HEK293 (cell line): ENCODE measurements around the gene NCKAP1.

Source experiments
- CTCF ChIA-PET: fragments of 350-600 bp; formaldehyde crosslinking; extraction: SDS; loops from one replicate; lab custom pipeline; 2021; ENCODE audit warnings: antibody characterized with exemption; lab: Yijun Ruan, JAX
- POLR2A ChIA-PET: fragments of 300-600 bp; formaldehyde crosslinking; extraction: SDS; loops from one replicate; lab custom pipeline; 2020; ENCODE audit warnings: antibody characterized with exemption, inconsistent platforms; lab: Yijun Ruan, JAX
- H3K27ac ChIP-seq: fragments of 200-500 bp; sonication (Bioruptor generic); 2 replicates; pipeline ENCODE4 v1.5.1; 2014; ENCODE audit warnings: low read depth, low read length, control low read depth, inconsistent platforms; ENCODE audit errors: extremely low read depth
- H3K36me3 ChIP-seq, 2 experiments: fragments of 200-500 bp in 1 of 2; sonication (Bioruptor generic) in 1 of 2; 1 replicate in 1 of 2; 2 replicates in 1 of 2; pipeline ENCODE4 v1.5.1; 2014 to 2017; ENCODE audit warnings: inconsistent platforms in 2 of 2, low read length in 2 of 2; ENCODE audit not compliant: control insufficient read depth in 2 of 2, insufficient read depth in 1 of 2
- H3K4me1 ChIP-seq: fragments of 200-500 bp; sonication (Bioruptor generic); 2 replicates; pipeline ENCODE4 v1.5.1; 2014; ENCODE audit warnings: mild to moderate bottlenecking, low read length, inconsistent platforms; ENCODE audit not compliant: control insufficient read depth, insufficient read depth
- H3K4me3 ChIP-seq: 2 replicates; pipeline ENCODE4 v1.5.1; 2011; ENCODE audit warnings: low read depth, mild to moderate bottlenecking, control low read depth, low read length, moderate library complexity
- H3K9me3 ChIP-seq: fragments of 200-500 bp; sonication (Bioruptor generic); 2 replicates; pipeline ENCODE4 v1.5.1; 2014; ENCODE audit warnings: low read depth, low read length, inconsistent platforms; ENCODE audit not compliant: control insufficient read depth, insufficient read depth
- IKZF3 ChIP-seq: fragments of 450-650 bp; IDR thresholded peaks from 2 replicates; pipeline ENCODE4 v1.5.0; 2018; ENCODE audit warnings: missing biosample characterization, mild to moderate bottlenecking, missing genetic modification characterization, moderate library complexity
- KLF10 ChIP-seq: fragments of 450-650 bp; IDR thresholded peaks from 2 replicates; pipeline ENCODE4 v1.5.1; 2018; ENCODE audit warnings: missing biosample characterization, mild to moderate bottlenecking, missing genetic modification characterization
- REST ChIP-seq: fragments of 450-650 bp; formaldehyde crosslinking; IDR thresholded peaks from 2 replicates; pipeline ENCODE4 v1.5.1; 2016; ENCODE audit warnings: missing biosample characterization, missing genetic modification characterization
- SP2 ChIP-seq: fragments of 450-650 bp; formaldehyde crosslinking; IDR thresholded peaks from 2 replicates; pipeline ENCODE4 v1.5.1; 2016; ENCODE audit warnings: missing biosample characterization, missing genetic modification characterization
- SP7 ChIP-seq: fragments of 450-650 bp; formaldehyde crosslinking; IDR thresholded peaks from 2 replicates; pipeline ENCODE4 v1.5.1; 2016; ENCODE audit warnings: missing biosample characterization, missing genetic modification characterization
- TRIM28 ChIP-seq: IDR thresholded peaks from 2 replicates; pipeline ENCODE4 v1.6.1; 2011; ENCODE audit warnings: low read length, control low read depth, borderline replicate concordance
- YY2 ChIP-seq: fragments of 450-650 bp; formaldehyde crosslinking; IDR thresholded peaks from 2 replicates; pipeline ENCODE4 v1.5.1; 2016; ENCODE audit warnings: missing biosample characterization, missing genetic modification characterization
- ZBTB17 ChIP-seq: fragments of 450-650 bp; formaldehyde crosslinking; IDR thresholded peaks from 2 replicates; pipeline ENCODE4 v1.5.1; 2016; ENCODE audit warnings: missing biosample characterization, missing genetic modification characterization
- ZBTB8A ChIP-seq: fragments of 450-650 bp; formaldehyde crosslinking; IDR thresholded peaks from 2 replicates; pipeline ENCODE4 v1.5.1; 2016; ENCODE audit warnings: missing biosample characterization, missing genetic modification characterization
- ZEB2 ChIP-seq: fragments of 450-650 bp; formaldehyde crosslinking; IDR thresholded peaks from 2 replicates; pipeline ENCODE4 v1.5.1; 2016; ENCODE audit warnings: missing biosample characterization, missing genetic modification characterization
- ZFP37 ChIP-seq: fragments of 450-650 bp; formaldehyde crosslinking; IDR thresholded peaks from 2 replicates; pipeline ENCODE4 v1.5.1; 2016; ENCODE audit warnings: missing biosample characterization, missing genetic modification characterization
- ZNF175 ChIP-seq: fragments of 450-650 bp; formaldehyde crosslinking; IDR thresholded peaks from 2 replicates; pipeline ENCODE4 v1.5.1; 2016; ENCODE audit warnings: missing biosample characterization, missing genetic modification characterization
- ZNF2 ChIP-seq: fragments of 450-650 bp; formaldehyde crosslinking; IDR thresholded peaks from 2 replicates; pipeline ENCODE4 v1.5.1; 2016; ENCODE audit warnings: missing biosample characterization, missing genetic modification characterization
- ZNF202 ChIP-seq: fragments of 450-650 bp; formaldehyde crosslinking; IDR thresholded peaks from 2 replicates; pipeline ENCODE4 v1.5.1; 2016; ENCODE audit warnings: missing biosample characterization, missing genetic modification characterization, borderline replicate concordance
- ZNF211 ChIP-seq: fragments of 450-650 bp; formaldehyde crosslinking; IDR thresholded peaks from 2 replicates; pipeline ENCODE4 v1.5.1; 2016; ENCODE audit warnings: low read depth, missing biosample characterization, missing genetic modification characterization
- ZNF214 ChIP-seq: fragments of 450-650 bp; formaldehyde crosslinking; IDR thresholded peaks from 2 replicates; pipeline ENCODE4 v1.5.1; 2017; ENCODE audit warnings: missing biosample characterization, mild to moderate bottlenecking, missing genetic modification characterization, borderline replicate concordance
- ZNF24 ChIP-seq: fragments of 450-650 bp; formaldehyde crosslinking; IDR thresholded peaks from 2 replicates; pipeline ENCODE4 v1.5.1; 2016; ENCODE audit warnings: missing biosample characterization, missing genetic modification characterization
- ZNF335 ChIP-seq: fragments of 450-650 bp; formaldehyde crosslinking; conservative IDR thresholded peaks from 2 replicates; pipeline ENCODE4 v1.5.1; 2016; ENCODE audit warnings: missing biosample characterization, missing genetic modification characterization
- ZNF366 ChIP-seq: fragments of 450-650 bp; formaldehyde crosslinking; conservative IDR thresholded peaks from 2 replicates; pipeline ENCODE4 v1.5.1; 2016; ENCODE audit warnings: missing biosample characterization, missing genetic modification characterization
- ZNF394 ChIP-seq: fragments of 450-650 bp; formaldehyde crosslinking; IDR thresholded peaks from 2 replicates; pipeline ENCODE4 v1.5.1; 2016; ENCODE audit warnings: missing biosample characterization, missing genetic modification characterization, mild to moderate bottlenecking, moderate library complexity, borderline replicate concordance
- ZNF426 ChIP-seq: fragments of 450-650 bp; formaldehyde crosslinking; IDR thresholded peaks from 2 replicates; pipeline ENCODE4 v1.5.1; 2017; ENCODE audit warnings: missing biosample characterization, missing genetic modification characterization, mild to moderate bottlenecking, inconsistent platforms, moderate library complexity
- ZNF433 ChIP-seq: fragments of 450-650 bp; formaldehyde crosslinking; IDR thresholded peaks from 2 replicates; pipeline ENCODE4 v1.5.1; 2016; ENCODE audit warnings: missing biosample characterization, missing genetic modification characterization, low read depth
- ZNF501 ChIP-seq: fragments of 450-650 bp; formaldehyde crosslinking; IDR thresholded peaks from 2 replicates; pipeline ENCODE4 v1.5.1; 2016; ENCODE audit warnings: missing biosample characterization, missing genetic modification characterization
- ZNF558 ChIP-seq: fragments of 450-650 bp; formaldehyde crosslinking; IDR thresholded peaks from 2 replicates; pipeline ENCODE4 v1.5.1; 2016; ENCODE audit warnings: missing biosample characterization, missing genetic modification characterization
- ZNF561 ChIP-seq: fragments of 450-650 bp; IDR thresholded peaks from 2 replicates; pipeline ENCODE4 v1.5.1; 2018; ENCODE audit warnings: missing biosample characterization, missing genetic modification characterization, borderline replicate concordance
- ZNF600 ChIP-seq: fragments of 450-650 bp; formaldehyde crosslinking; IDR thresholded peaks from 2 replicates; pipeline ENCODE4 v1.5.1; 2016; ENCODE audit warnings: missing biosample characterization, missing genetic modification characterization
- ZNF624 ChIP-seq: fragments of 450-650 bp; formaldehyde crosslinking; IDR thresholded peaks from 2 replicates; pipeline ENCODE4 v1.5.1; 2017; ENCODE audit warnings: missing biosample characterization, missing genetic modification characterization
- ZNF629 ChIP-seq: fragments of 450-650 bp; formaldehyde crosslinking; IDR thresholded peaks from 2 replicates; pipeline ENCODE4 v1.5.1; 2017; ENCODE audit warnings: missing biosample characterization, missing genetic modification characterization
- ZNF76 ChIP-seq: fragments of 450-650 bp; formaldehyde crosslinking; IDR thresholded peaks from 2 replicates; pipeline ENCODE4; 2016; ENCODE audit warnings: low read depth, missing biosample characterization, missing genetic modification characterization, borderline replicate concordance
- ZNF830 ChIP-seq: fragments of 450-650 bp; IDR thresholded peaks from 2 replicates; pipeline ENCODE4 v1.5.0; 2018; ENCODE audit warnings: missing biosample characterization, missing genetic modification characterization, low read depth, mild to moderate bottlenecking, moderate library complexity
- ZNF843 ChIP-seq: fragments of 450-650 bp; formaldehyde crosslinking; IDR thresholded peaks from 2 replicates; pipeline ENCODE4 v1.5.1; 2016; ENCODE audit warnings: missing biosample characterization, missing genetic modification characterization
- ZSCAN4 ChIP-seq: fragments of 450-650 bp; formaldehyde crosslinking; IDR thresholded peaks from 2 replicates; pipeline ENCODE4 v1.5.1; 2017; ENCODE audit warnings: missing biosample characterization, missing genetic modification characterization
- ZXDB ChIP-seq: fragments of 450-650 bp; formaldehyde crosslinking; IDR thresholded peaks from 2 replicates; pipeline ENCODE4 v1.5.1; 2016; ENCODE audit warnings: missing biosample characterization, missing genetic modification characterization

The NCKAP1 gene

GRCh38 chr2:183078464-183079138, 40.3 kb upstream of the NCKAP1 start, which contains the start of gene DUSP19:
TSS of gene DUSP19 (plus strand) at chr2:183078747. CDS start at chr2:183078934, 187 bp downstream.
- ChIA-PET CTCF (interaction anchor here (0.7 to 1.3 kb wide), 2 partner anchors 12 to 294 kb away, joined by 3 read pairs; no protein-coding TSS in a partner anchor), POLR2A (interaction anchor here (1.3 to 2.8 kb wide), 3 partner anchors 16 to 87 kb away, joined by 3 to 18 read pairs (median 4); partner anchors contain the start of gene NUP35)
- Histone ChIP-seq H3K4me3 (peak within 1 kb of the TSS; percentile 79), H3K36me3 (no peaks in the 10 kb centered on the region), H3K27ac (peak within 1 kb of the TSS; percentile 35; the same call in 1 of the 2 replicates), H3K9me3 (no peaks in the 10 kb centered on the region), H3K4me1 (peaks cover 5% of the 10 kb centered on the region; the same call in 1 of the 2 replicates)
- TF ChIP-seq ZNF624 (tag by site-specific recombination) (no peak), ZBTB8A (tag by site-specific recombination) (peak; percentile 38; the same call in 1 of the 2 replicates), ZXDB (tag by site-specific recombination) (peak; percentile 47; the same call in 1 of the 2 replicates), ZNF214 (tag by site-specific recombination) (no peak), ZNF2 (peak; percentile 74), ZNF501 (tag by site-specific recombination) (peak; percentile 86; the same call in 1 of the 2 replicates), ZEB2 (tag by site-specific recombination) (peak; percentile 82), TRIM28 (peak; percentile 89), SP2 (tag by site-specific recombination) (peak; percentile 38), ZNF561 (tag by site-specific recombination) (0 out of 2 replicates have a peak, but pooled peaks have one; percentile 57), ZNF600 (tag by site-specific recombination) (peak; percentile 98), ZNF629 (tag by site-specific recombination) (peak; percentile 56; the same call in 1 of the 2 replicates), ZNF335 (tag by site-specific recombination) (peak; percentile 54), ZNF843 (tag by site-specific recombination) (peak; percentile 29; the same call in 1 of the 2 replicates), IKZF3 (tag by site-specific recombination) (peak; percentile 43), ZNF202 (tag by site-specific recombination) (no peak), REST (peak; percentile 25; the same call in 1 of the 2 replicates), ZBTB17 (tag by site-specific recombination) (peak; percentile 91; the same call in 1 of the 2 replicates), ZNF394 (tag by site-specific recombination) (peak; percentile 41; the same call in 1 of the 2 replicates), ZNF558 (no peak), ZFP37 (tag by site-specific recombination) (0 out of 2 replicates have a peak, but pooled peaks have one; percentile 60), ZNF24 (tag by site-specific recombination) (peak; percentile 87), SP7 (tag by site-specific recombination) (0 out of 2 replicates have a peak, but pooled peaks have one; percentile 50), ZNF830 (tag by site-specific recombination) (no peak), ZNF433 (tag by site-specific recombination) (no peak), ZNF426 (no peak), KLF10 (tag by site-specific recombination) (no peak), ZNF175 (tag by site-specific recombination) (no peak), ZNF211 (tag by site-specific recombination) (no peak), ZNF366 (tag by site-specific recombination) (peak; percentile 58; the same call in 1 of the 2 replicates), YY2 (tag by site-specific recombination) (no peak), ZSCAN4 (tag by site-specific recombination) (no peak), ZNF76 (tag by site-specific recombination) (0 out of 2 replicates have a peak, but pooled peaks have one; percentile 33)
